ENCODE data around the gene GBE1.
"Not testable (repeated sequence)": the region's sequence is repeated elsewhere in the genome, so short reads cannot be mapped to it uniquely, and the experiment has no call there.

The GBE1 gene

GRCh38 chr3:81752604-81753003 is 8.8 kb downstream of the GBE1 start:
- no peak for DNase-seq

DNA sequence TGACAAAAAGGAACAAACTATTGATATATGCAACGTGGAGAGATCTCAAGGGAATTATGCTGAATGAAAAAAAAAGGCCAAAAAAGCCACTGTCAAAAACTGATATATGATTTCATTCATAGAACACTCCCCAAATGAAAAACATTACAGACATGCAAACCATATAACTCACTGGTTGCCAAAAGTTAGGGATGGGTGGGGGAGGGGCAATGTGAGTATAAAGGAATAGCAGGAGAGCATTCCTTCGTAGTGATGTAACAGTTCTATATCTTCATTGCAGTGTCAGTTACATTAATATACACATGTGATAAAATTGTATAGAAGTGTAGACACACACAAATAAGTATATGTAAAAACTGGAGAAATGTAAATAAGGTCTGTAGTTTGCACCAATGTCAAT is 12.2 kb downstream of the GBE1 start:
- no peak for DNase-seq

DNA sequence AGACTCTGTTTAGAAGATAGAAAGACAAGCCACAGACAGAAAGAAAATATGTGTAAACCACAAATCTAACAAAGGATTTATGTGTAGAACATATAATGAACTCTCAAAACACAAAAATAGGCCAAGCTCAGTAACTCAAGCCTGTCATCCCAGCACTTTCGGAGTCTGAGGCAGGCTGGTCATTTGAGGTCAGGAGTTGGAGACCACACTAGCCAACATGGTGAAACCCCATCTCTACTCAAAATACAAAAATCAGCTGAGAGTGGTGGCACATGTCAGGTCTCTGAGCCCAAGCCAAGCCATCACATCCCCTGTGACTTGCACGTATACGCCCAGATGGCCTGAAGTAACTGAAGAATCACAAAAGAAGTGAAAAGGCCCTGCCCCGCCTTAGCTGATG is 14.2 kb downstream of the GBE1 start:
- DNase-seq, result not testable (repeated sequence)

- DNase-seq, result no peak
Measured at GRCh38 chr3:81744366-81744765, 17.1 kb downstream of the GBE1 start.

DNA sequence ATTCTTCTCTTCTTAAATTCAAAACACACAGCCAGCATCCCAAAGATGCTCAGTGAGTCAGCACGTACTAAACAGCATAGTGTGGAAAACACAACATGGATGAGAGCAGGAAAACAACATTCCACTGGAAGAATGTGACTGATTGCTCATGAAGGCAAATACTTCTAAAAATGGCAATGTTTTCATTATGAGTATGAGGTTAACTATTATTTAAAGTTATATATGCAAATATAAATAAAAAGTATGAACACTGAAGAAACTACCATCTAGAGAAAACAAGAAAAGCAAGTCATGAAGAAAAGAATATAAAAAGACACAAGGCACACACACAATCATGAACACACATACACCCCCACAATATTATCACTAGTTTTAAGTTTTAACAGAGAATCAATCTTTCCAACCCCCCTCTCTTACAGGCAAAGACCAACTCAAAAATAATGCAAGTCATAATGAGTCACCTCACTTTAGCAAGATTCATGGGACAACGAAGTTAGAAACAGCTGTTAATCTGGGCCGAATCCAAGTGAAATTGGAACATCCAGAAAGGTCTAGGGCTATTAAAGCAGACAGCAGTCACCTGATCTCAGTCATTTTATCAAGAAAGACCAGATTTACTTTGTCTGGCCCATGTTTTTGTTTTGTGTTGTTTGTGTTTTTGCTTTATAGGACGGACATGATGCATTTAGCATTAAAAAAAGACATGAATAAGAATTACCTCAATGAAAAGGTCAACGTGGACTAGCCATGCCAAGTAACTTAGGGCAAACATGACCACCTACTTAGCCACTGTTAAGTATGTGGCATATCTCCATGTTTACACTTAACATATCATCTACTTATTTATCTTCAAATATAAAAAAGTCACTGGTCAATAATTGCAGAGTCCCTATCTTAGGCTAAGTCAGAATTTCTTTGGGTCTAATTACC is 18.1 kb downstream of the GBE1 start:
- DNase-seq, result no peak

DNA sequence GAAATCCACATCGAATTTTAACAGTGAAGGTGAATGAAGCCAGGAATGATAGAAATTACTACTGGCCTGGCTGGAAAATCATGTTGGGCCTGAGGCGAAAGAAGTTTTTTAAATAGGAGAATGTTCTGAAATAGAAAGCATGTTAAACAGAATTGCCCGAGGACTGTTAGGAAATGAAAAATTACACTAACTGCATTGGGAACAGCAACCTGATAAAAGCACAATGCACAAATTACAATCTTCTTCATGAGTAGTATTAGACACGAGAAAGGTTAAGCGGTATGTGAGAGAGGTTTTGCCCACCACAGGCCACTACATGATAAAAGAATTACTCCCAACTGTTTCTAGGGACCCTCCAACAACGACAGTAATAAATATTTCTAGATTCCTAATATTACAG is 18.9 kb downstream of the GBE1 start:
- no peak for DNase-seq

- no peak for DNase-seq
Measured at GRCh38 chr3:81741216-81741615, 20.2 kb downstream of the GBE1 start.

DNA sequence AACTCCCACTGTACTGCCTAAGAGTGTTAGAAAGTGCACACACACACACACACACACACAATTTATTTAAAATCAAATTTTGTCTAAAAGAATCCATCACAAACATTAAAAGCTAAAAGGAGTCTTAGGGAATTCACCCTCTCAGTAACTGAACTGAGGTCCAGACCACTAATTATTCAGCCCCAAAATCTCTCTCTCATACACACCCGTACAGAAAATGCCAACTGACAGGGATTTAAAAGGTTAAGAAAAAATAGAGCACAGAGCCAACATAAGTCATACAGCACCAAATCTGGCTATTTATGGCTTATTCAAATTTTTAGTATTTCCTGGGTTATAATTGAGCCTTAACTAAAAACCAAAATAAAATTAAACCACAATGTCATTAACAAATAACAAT is 20.7 kb downstream of the GBE1 start:
- DNase-seq, result no peak

GRCh38 chr3:81735334-81735733 is 26.1 kb downstream of the GBE1 start:
- DNase-seq, result no peak

GRCh38 chr3:81734742-81735141 is 26.7 kb downstream of the GBE1 start:
- DNase-seq, result no peak

DNA sequence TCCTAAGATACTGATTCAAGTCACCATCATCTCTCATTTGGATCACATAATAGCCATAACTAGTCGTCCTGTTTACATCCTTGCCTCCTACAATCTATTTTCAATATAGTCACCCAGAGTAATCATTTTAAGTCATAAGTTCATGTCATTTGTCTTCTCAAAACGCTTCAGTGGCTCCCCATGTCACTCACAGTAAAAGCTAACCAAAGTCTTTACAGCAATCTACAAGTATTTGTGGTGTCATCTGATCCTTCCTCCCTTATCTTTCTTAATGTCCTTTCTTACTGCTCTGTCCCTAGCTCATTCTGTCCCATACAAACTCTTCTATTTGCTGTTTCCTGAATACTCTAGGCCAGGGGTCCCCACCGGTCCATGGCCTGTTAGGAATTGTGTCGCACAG is 28.8 kb downstream of the GBE1 start:
- no peak for DNase-seq

DNA sequence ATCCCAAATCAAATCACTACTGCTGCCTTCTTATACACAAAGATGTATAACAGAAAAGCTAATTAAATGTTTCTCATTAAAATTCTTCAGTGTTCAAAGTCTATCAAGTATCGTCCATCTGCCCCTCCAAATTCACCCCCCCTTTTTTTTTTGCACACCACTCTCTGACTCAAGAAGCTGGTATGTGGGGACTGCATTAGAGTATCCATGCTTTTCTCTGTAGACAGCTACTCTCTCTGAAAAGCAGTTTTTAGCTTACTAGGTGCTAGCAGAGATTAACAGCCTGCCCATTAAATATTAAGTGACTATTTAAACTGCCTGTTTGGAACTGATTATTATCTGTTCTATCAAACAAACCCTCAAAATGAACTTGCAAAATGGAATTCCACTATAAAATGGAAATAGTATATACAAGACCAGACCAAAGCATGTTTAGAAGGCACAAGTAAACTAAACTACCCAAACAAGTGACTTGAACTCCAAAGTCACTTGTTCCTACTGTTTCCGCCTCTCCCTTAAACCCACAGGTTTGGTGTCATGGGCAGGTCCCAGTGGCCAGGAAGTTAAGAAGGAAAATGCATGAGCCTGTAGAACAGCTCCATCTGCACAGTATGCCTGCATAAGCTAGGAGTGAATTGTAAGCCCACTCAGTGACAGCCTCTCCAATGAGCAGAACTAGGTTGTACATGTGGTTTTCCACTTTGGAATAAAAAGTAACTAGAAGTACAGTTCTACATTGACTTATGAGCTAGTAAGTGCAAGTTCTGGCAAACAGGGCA is 32.5 kb downstream of the GBE1 start:
- no peak for DNase-seq

GRCh38 chr3:81726735-81727134 is 34.7 kb downstream of the GBE1 start:
- DNase-seq, result no peak

- no peak for DNase-seq
Measured at GRCh38 chr3:81726132-81726531, 35.3 kb downstream of the GBE1 start.

DNA sequence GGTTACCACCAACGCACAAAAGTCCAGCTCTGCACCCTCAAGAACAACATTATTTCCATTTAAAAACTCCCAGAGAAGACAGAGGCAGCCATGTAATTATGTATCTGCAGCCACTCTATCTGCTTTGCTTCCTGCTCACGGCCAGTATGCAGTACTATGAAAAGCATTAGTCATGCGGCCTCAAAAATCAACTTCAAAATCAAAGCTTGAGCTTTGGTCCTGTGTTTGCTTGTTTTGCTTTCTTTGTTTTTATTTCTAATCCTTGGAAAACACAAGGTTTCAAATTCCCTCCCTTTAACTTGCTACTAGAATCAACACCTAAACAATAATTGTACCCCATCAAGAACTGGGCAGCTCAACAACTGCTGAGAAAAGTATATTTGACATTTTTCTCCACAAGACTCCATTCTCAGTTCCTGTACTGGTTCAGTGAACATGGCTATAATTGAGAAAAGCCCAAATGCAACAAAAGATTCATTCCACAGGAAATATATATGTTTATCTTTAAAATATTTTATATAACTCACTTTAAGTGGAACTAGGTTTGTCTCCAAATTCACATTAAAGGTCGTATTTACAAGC is 37.6 kb downstream of the GBE1 start:
- DNase-seq, result no peak

GRCh38 chr3:81718311-81718710 is 43.1 kb downstream of the GBE1 start:
- no peak for DNase-seq

GRCh38 chr3:81716870-81717509 is 44.5 kb downstream of the GBE1 start:
- no peak for DNase-seq

- DNase-seq, result no peak
Measured at GRCh38 chr3:81713031-81713430, 48.4 kb downstream of the GBE1 start.

- no peak for DNase-seq
Measured at GRCh38 chr3:81709606-81710005, 51.8 kb downstream of the GBE1 start.

DNA sequence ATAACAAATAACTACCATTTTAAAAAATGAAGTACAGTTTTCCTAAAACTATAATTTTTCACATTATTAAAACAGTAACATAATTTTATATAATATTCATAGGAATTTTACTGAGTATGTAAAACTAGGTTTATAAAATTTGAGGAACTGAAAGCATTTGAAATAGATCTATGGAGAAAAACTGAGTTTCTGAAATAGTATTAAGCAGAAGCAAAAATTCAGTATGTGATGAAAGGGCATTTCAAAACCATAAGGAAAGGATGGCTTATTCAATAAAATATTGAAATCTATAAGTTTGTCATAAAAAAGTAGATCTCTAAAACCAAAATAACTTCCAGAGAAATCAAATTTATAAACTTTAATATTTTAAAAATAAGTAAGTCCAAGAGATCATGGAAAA is 53.4 kb downstream of the GBE1 start:
- DNase-seq, result no peak

DNA sequence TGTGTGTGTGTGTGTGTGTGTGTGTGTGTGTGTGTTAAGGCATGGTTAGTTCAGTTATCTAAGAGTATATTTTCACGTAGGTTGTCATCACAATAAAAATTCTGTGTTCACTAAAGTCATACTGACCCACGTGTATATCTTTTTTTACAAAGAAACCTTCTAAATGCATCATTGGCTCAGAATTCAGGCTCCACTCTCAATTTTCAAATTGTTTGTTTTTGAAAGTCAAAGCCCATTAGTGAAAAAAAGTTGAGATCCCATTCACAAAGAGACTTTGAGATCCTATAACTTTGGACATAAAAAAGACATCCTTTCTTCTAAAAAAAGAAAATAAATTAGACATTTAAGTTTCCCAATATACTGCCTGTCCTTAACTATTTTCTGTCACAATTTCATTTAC is 59.3 kb downstream of the GBE1 start:
- no peak for DNase-seq

GRCh38 chr3:81699536-81700320 is 61.7 kb downstream of the GBE1 start:
- DNase-seq, result no peak

Measured in activated naive CD4-positive, alpha-beta T cell treated with anti-CD3 and anti-CD28 coated beads, Interleukin-2, amount 50 U/mL, for 16 hours (primary cell).